Type B pancreatic cell (in vitro differentiated cells): ENCODE results near the gene BBC3. TPM values are rescaled to one million over a fixed set of nuclear protein-coding genes. Genes with fewer than 3 reads are reported as not detected.
A peak's percentile ranks its signal among the peaks of the same experiment; 100 is the strongest.
"Not testable (repeated sequence)": the region's sequence is repeated elsewhere in the genome, so short reads cannot be mapped to it uniquely, and the experiment has no call there.

Source experiments
- DNase-seq: peaks from one replicate; pipeline ENCODE4 v3.0.0; 2021; ENCODE audit warnings: mixed read lengths; ENCODE audit not compliant: unreplicated experiment; ENCODE audit errors: extremely low spot score
- H3K27ac Mint-ChIP-seq: 2 replicates; pipeline ENCODE4 v1.8.0; 2021; ENCODE audit warnings: mild to moderate bottlenecking, mixed read lengths
- H3K27me3 Mint-ChIP-seq: 2 replicates; pipeline ENCODE4 v1.8.0; 2021; ENCODE audit warnings: mixed read lengths
- H3K36me3 Mint-ChIP-seq: 2 replicates; pipeline ENCODE4 v1.8.0; 2021; ENCODE audit warnings: mixed read lengths
- H3K4me1 Mint-ChIP-seq: one replicate; pipeline ENCODE4 v1.8.0; 2021; ENCODE audit warnings: mixed read lengths; ENCODE audit not compliant: unreplicated experiment
- H3K4me3 Mint-ChIP-seq: 2 replicates; pipeline ENCODE4 v1.8.0; 2021; ENCODE audit warnings: mild to moderate bottlenecking, mixed read lengths
- H3K9me3 Mint-ChIP-seq: 2 replicates; pipeline ENCODE4 v1.8.0; 2021; ENCODE audit warnings: mixed read lengths
- CTCF ChIP-seq: fragments of 200-600 bp; sonication (generic); conservative IDR thresholded peaks from 2 replicates; pipeline ENCODE4 v1.5.0; 2021; ENCODE audit warnings: antibody characterized with exemption, mild to moderate bottlenecking
- total RNA-seq: library from RNA; stranded (reverse); gene quantifications from 2 replicates; pipeline ENCODE4 v1.2.1, GENCODE V29; 2021; ENCODE audit warnings: low replicate concordance

Gene BBC3
- total RNA-seq, 1 donor from 2014 or later = 14.8 TPM

- Mint-ChIP-seq H3K4me1 (peaks cover 11% of the 10 kb centered on the region), H3K27me3 (no peaks in the 10 kb centered on the region), H3K9me3 (no peaks in the 10 kb centered on the region), H3K27ac (peak within 1 kb of the TSS; percentile 97), H3K36me3 (peaks cover 30% of the 10 kb centered on the region), H3K4me3 (peak within 1 kb of the TSS; percentile 94)
- DNase-seq = peak; percentile 98
- no peak for TF ChIP-seq CTCF
These were observed 25.1 kb upstream of the BBC3 start, which contains the start of gene CCDC9 for GRCh38 chr19:47255879-47256692. TSS of gene CCDC9 (plus strand) at chr19:47256525. CDS start at chr19:47258401, 1,876 bp downstream.

- peak overlapping the region; percentile 43 for H3K4me3 Mint-ChIP-seq
- H3K27me3 Mint-ChIP-seq = no peaks in the 10 kb centered on the region
- peaks cover 11% of the 10 kb centered on the region for H3K4me1 Mint-ChIP-seq
- TF ChIP-seq CTCF = no peak
- H3K27ac Mint-ChIP-seq = peak overlapping the region; percentile 60
- H3K9me3 Mint-ChIP-seq = no peaks in the 10 kb centered on the region
- peaks cover 13% of the 10 kb centered on the region for H3K36me3 Mint-ChIP-seq
- no peak for DNase-seq
These were observed 23.0 kb upstream of the BBC3 start for GRCh38 chr19:47253970-47254369.

- Mint-ChIP-seq H3K4me1 (peaks cover 11% of the 10 kb centered on the region), H3K27me3 (no peaks in the 10 kb centered on the region), H3K9me3 (no peaks in the 10 kb centered on the region), H3K36me3 (peaks cover 9% of the 10 kb centered on the region), H3K27ac (peak overlapping the region; percentile 86), H3K4me3 (no peak overlapping the region)
- no peak for DNase-seq
- TF ChIP-seq CTCF = no peak
These were observed 22.5 kb upstream of the BBC3 start for GRCh38 chr19:47253467-47253881.

GRCh38 chr19:47253016-47253415 lies 22.0 kb upstream of the BBC3 start:
- H3K9me3 Mint-ChIP-seq = not testable (repeated sequence)

GRCh38 chr19:47247308-47247990 lies 16.4 kb upstream of the BBC3 start:
- Mint-ChIP-seq H3K27ac (peak overlapping the region; percentile 68), H3K4me1 (peaks cover 4% of the 10 kb centered on the region), H3K4me3 (peak overlapping the region; percentile 46), H3K27me3 (peaks cover 6% of the 10 kb centered on the region), H3K9me3 (no peaks in the 10 kb centered on the region), H3K36me3 (no peaks in the 10 kb centered on the region)
- no peak for DNase-seq
- TF ChIP-seq CTCF = peak; percentile 98

More at GRCh38 chr19:47253016-47253415, 22.0 kb upstream of the BBC3 start:
- H3K4me1 Mint-ChIP-seq, H3K36me3 Mint-ChIP-seq, H3K27me3 Mint-ChIP-seq, H3K4me3 Mint-ChIP-seq, DNase-seq: not testable (repeated sequence)
- H3K27ac Mint-ChIP-seq = peak overlapping the region; percentile 86
